Thyroid gland (tissue), 4 donors: ENCODE results near the gene OR2A5.

Experiments
- CTCF ChIP-seq, 6 experiments: fragments of 200-600 bp in 3 of 6; fragments of 450-650 bp in 3 of 6; sonication (generic) in 3 of 6; IDR thresholded peaks; one replicate each; pipeline ENCODE4 v1.5.1; 2016 to 2019; ENCODE audit warnings: antibody characterized with exemption in 6 of 6, mild to moderate bottlenecking in 2 of 6, inconsistent platforms in 1 of 6, moderate library complexity in 1 of 6
- POLR2A ChIP-seq, 2 donors: fragments of 450-650 bp; IDR thresholded peaks; one replicate each; pipeline ENCODE4 v1.6.1; 2017; ENCODE audit warnings: antibody characterized with exemption in 2 of 2, mild to moderate bottlenecking in 2 of 2, moderate library complexity in 1 of 2

GRCh38 chr7:144074374-144074773 lies 25.6 kb downstream of the OR2A5 start:
- TF ChIP-seq CTCF (IDR thresholded peaks at IDR 0.05) = no peak
- TF ChIP-seq POLR2A (IDR thresholded peaks at IDR 0.05) = no peak
